ENCODE data around the gene WBP2.
"Not testable (repeated sequence)": the region's sequence is repeated elsewhere in the genome, so short reads cannot be mapped to it uniquely, and the experiment has no call there.

The WBP2 gene

GRCh38 chr17:75814900-75815373 is 40.2 kb downstream of the WBP2 start:
- DNase-seq (ENCODE audit: low read depth in 2 of 2, low spot score in 1 of 2) = no peak

GRCh38 chr17:75814021-75814395 is 41.1 kb downstream of the WBP2 start:
- no peak for DNase-seq (ENCODE audit: low read depth in 2 of 2, low spot score in 1 of 2)

GRCh38 chr17:75813081-75814020 is 41.8 kb downstream of the WBP2 start:
- no peak for DNase-seq (ENCODE audit: low read depth in 2 of 2, low spot score in 1 of 2)

- DNase-seq (ENCODE audit: low read depth in 2 of 2, low spot score in 1 of 2) = no peak
These were observed 42.8 kb downstream of the WBP2 start for GRCh38 chr17:75812096-75813013.

- DNase-seq (ENCODE audit: low read depth in 2 of 2, low spot score in 1 of 2) = no peak
These were observed 44.0 kb downstream of the WBP2 start for GRCh38 chr17:75811174-75811573.

- DNase-seq (ENCODE audit: low read depth in 2 of 2, low spot score in 1 of 2) = not testable (repeated sequence)
These were observed 44.4 kb downstream of the WBP2 start for GRCh38 chr17:75810756-75811155.

GRCh38 chr17:75810216-75810615 is 44.9 kb downstream of the WBP2 start:
- no peak for DNase-seq (ENCODE audit: low read depth in 2 of 2, low spot score in 1 of 2)

DNA sequence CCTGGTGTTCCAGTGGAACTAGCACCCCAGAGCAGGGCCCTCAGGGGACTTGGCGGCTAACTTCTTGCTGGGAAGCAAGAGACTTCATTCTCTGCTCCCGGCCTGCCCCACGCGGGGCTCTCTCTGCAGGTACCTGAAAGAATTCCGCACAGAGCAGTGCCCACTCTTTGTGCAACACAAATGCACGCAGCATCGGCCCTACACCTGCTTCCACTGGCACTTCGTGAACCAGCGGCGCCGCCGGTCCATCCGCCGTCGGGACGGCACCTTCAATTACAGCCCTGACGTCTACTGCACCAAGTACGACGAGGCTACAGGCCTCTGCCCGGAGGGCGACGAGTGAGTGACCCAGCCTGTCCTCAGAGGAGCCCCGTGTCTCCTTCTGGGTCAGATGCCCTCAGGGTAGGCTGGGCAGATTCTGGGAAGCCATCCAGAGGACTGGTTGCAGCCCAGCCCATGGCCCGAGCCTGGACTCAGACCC is 45.5 kb downstream of the WBP2 start:
- DNase-seq (ENCODE audit: low read depth in 2 of 2, low spot score in 1 of 2) = no peak

GRCh38 chr17:75808905-75809621 is 46.1 kb downstream of the WBP2 start:
- no peak for DNase-seq (ENCODE audit: low read depth in 2 of 2, low spot score in 1 of 2)

DNA sequence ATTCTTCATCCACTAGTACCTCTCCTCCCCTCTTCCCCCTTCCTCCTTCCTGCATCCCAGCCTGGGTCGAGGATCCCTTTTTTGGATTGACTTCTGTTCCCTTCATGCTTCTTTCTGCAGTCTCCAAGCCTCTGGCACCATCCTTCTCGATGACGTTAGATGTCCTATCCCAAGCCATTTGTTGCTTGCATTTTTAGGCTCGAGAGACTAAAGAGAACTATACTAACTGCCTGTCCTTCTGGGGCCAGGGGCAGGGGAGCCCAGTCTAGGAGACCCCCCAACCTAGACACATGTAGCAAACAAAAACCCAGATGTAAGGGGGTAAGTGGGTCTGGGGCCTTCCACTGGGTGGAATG is 46.6 kb downstream of the WBP2 start:
- DNase-seq (ENCODE audit: low read depth in 2 of 2, low spot score in 1 of 2) = no peak

- no peak for DNase-seq (ENCODE audit: low read depth in 2 of 2, low spot score in 1 of 2)
These were observed 47.3 kb downstream of the WBP2 start for GRCh38 chr17:75807861-75808260.

GRCh38 chr17:75806822-75807500 is 48.2 kb downstream of the WBP2 start:
- no peak for DNase-seq (ENCODE audit: low read depth in 2 of 2, low spot score in 1 of 2)

GRCh38 chr17:75803883-75804282 is 51.3 kb downstream of the WBP2 start:
- DNase-seq (ENCODE audit: low read depth in 2 of 2, low spot score in 1 of 2) = no peak

DNA sequence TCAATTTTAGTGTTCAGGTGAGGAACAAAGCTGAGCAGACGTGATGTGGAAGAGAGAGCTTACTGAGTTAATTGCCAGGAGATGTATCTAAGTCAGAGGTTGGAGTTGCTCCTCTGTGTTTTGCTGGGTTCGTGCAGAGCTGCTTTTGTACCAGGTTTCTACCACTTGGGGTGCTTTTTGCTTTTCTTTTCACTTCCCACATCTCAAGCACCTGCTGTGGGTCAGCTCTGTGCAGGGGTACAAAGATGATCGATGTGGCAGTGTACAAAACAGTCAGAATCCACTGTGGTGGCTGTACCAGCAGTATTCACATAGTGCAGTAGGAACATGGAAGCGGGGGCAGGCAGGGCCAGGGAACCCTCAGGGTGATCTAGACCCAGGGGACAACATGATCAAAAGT is 55.7 kb downstream of the WBP2 start:
- no peak for DNase-seq (ENCODE audit: low read depth in 2 of 2, low spot score in 1 of 2)

DNA sequence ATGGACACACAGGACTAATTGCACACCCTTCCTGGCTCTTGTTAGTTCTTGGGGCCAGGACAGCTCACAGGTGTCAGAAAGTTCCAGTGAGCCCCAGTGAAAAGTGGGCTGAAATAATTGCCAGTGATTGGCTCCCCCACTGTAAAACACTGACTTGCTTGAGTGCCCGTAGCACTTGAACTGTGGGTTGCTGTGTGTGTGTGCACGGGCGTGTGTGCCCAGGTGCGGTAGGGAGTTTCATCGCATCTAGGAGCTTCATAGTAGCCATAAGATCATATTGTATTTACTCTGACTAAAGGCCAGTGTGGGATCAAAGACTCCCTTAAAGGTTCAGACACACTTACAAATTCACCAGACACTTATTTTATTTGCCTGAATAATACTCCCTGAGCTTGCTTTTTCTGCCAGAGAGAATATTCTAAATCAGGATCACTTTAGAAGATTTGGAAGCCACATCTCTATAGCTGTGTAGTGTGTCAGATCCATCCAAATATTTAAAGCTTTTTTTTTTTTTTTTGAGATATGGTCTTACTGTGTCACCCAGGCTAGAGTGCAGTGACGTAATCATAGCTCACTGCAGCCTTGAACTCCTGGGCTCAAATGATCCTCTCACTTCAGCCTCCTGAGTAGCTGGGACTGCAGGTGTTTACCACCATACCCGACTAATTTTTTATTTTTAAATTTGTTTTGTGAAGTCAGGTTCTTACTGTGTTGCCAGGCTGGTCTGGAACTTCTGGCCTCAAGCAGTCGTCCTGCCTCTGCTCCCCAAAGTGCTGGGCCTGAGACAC is 59.1 kb downstream of the WBP2 start:
- DNase-seq (ENCODE audit: low read depth in 2 of 2, low spot score in 1 of 2) = no peak

Measured in stimulated activated CD8-positive, alpha-beta memory T cell treated with anti-CD3 and anti-CD28 coated beads, Interleukin-4, amount 100 ng/mL, for 4 hours (primary cell).